ENCODE results near the gene NET1. TPM values are rescaled to one million over a fixed set of nuclear protein-coding genes. Genes with fewer than 3 reads are reported as not detected.
A peak's percentile ranks its signal among the peaks of the same experiment; 100 is the strongest.
"Not testable (repeated sequence)": the region's sequence is repeated elsewhere in the genome, so short reads cannot be mapped to it uniquely, and the experiment has no call there.

NET1 gene
- total RNA-seq, 1 donor from 2014 or later: 70.2 TPM

DNA sequence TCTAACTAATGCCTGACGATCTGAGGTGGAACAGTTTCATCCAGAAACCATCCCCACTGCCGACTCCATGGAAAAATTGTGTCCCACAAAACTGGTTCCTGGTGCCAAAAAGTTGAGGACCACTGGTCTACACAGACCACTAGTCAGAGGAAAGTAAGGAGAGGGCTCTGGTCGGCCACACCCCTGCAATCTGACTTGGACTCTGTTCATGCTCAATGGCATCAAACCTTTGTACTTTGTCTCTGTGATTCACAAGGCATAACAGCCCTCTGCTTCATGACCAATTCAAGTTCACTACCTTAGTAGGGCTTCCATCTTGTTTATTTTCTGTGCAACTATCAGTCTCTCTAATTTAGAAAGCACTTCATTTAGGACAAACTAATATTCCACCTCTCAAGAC lies 9.6 kb upstream of the NET1 start:
- no peak overlapping the region for H3K4me3 Mint-ChIP-seq
- no peaks in the 10 kb centered on the region for H3K4me1 Mint-ChIP-seq
- H3K9me3 Mint-ChIP-seq: peaks cover 2% of the 10 kb centered on the region
- peaks cover 12% of the 10 kb centered on the region for H3K27me3 Mint-ChIP-seq (ENCODE audit: low read depth)
- H3K27ac Mint-ChIP-seq (ENCODE audit: unreplicated experiment): no peak overlapping the region
- TF ChIP-seq, protein P1, sequence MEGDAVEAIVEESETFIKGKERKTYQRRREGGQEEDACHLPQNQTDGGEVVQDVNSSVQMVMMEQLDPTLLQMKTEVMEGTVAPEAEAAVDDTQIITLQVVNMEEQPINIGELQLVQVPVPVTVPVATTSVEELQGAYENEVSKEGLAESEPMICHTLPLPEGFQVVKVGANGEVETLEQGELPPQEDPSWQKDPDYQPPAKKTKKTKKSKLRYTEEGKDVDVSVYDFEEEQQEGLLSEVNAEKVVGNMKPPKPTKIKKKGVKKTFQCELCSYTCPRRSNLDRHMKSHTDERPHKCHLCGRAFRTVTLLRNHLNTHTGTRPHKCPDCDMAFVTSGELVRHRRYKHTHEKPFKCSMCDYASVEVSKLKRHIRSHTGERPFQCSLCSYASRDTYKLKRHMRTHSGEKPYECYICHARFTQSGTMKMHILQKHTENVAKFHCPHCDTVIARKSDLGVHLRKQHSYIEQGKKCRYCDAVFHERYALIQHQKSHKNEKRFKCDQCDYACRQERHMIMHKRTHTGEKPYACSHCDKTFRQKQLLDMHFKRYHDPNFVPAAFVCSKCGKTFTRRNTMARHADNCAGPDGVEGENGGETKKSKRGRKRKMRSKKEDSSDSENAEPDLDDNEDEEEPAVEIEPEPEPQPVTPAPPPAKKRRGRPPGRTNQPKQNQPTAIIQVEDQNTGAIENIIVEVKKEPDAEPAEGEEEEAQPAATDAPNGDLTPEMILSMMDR (conservative IDR thresholded peaks at IDR 0.05): no peak
- no peak for DNase-seq (ENCODE audit: low read depth, low spot score)
- no peaks in the 10 kb centered on the region for H3K36me3 Mint-ChIP-seq (ENCODE audit: low read depth)

DNA sequence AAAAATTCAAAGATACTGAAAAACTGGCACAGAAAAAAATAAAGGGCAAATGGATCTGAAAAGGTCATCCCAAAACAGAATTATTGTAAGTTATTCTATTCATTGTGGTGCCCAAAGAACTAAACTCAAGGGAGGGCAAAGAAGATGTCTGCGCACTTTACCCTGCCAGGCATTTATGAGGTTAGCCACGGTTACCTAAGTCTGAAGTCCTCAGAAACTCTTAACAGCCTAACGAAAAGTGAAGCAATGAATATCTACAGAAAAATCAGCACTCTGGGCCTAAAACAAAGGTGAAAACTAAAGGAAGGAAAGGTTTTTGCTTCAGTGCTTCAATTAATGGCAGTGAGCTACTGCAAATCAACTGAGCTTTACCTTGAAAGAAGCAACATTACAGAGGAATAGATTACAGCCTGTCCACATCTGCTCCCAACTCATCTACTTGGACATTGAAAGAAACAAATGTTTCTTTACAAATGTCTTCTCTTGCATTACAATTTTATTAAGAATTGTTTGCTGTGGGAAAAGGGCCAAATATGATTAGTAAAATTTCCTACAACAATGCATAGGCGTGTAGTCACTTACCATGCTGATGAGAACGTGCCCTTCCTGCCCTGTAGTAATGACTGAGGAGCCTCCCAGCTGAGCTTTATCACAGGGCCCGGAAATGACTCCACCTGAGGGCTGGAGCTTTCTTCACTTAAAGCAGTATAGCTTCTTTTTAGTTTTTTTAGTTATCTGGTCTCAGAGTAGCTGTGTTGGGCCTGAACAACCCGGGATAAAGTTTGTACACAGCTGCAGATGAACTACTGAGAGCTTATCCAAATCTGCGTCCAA lies 7.9 kb upstream of the NET1 start, which contains the start of gene TUBAL3:
TUBAL3 (minus strand) TSS at position 621 of the 834 bp plus-strand sequence; CDS start at position 585, 36 bp downstream.
- H3K27ac Mint-ChIP-seq (ENCODE audit: unreplicated experiment): no peak within 1 kb of the TSS
- DNase-seq (ENCODE audit: low read depth, low spot score): no peak
- peaks cover 14% of the 10 kb centered on the region for H3K27me3 Mint-ChIP-seq (ENCODE audit: low read depth)
- TF ChIP-seq, protein P1 (conservative IDR thresholded peaks at IDR 0.05): no peak
- H3K4me1 Mint-ChIP-seq: no peaks in the 10 kb centered on the region
- no peak within 1 kb of the TSS for H3K4me3 Mint-ChIP-seq
- peaks cover 2% of the 10 kb centered on the region for H3K36me3 Mint-ChIP-seq (ENCODE audit: low read depth)
- peaks cover 8% of the 10 kb centered on the region for H3K9me3 Mint-ChIP-seq

DNA sequence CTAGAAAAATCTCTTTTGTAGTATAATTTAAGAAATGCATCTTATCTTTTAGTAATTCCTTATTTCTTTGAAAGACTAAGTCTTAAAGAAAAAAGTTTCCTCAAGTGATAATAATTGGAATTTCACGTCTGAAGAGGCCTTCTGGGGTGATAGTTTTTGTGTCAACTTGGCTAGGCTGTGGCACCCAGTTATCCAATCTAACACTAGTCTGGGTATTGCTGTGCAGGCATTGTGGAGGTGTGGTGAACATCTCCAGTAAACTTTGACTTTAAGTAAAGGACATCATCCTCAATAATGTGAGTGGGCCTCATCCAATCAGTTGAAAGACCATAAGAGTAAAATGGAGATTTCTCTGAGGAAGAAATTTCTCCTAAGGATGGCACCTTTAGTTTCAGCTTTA lies 5.4 kb upstream of the NET1 start:
- H3K4me1 Mint-ChIP-seq: peaks cover under 1% of the 10 kb centered on the region
- H3K4me3 Mint-ChIP-seq: no peak overlapping the region
- no peak for DNase-seq (ENCODE audit: low read depth, low spot score)
- H3K36me3 Mint-ChIP-seq (ENCODE audit: low read depth): peaks cover 3% of the 10 kb centered on the region
- peaks cover 9% of the 10 kb centered on the region for H3K9me3 Mint-ChIP-seq
- peaks cover 10% of the 10 kb centered on the region for H3K27me3 Mint-ChIP-seq (ENCODE audit: low read depth)
- no peak overlapping the region for H3K27ac Mint-ChIP-seq (ENCODE audit: unreplicated experiment)
- TF ChIP-seq, protein P1 (conservative IDR thresholded peaks at IDR 0.05): no peak

DNA sequence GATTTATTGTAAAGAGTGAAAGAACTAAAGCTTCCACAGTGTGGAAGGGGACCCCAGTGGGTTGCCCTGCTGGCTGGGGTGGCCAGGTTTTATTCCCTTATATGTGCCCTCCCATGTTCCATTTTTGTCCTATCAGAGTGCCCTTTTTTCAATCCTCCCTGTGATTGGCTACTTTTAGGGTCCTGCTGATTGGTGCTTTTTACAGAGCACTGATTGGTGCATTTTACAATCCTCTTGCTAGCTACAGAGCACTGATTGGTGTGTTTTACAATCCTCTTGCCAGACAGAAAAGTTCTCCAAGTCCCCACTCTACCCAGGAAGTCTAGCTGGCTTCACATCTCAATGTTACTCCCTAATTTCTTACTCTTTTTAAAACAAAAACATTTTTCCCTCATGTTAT lies 1.6 kb upstream of the NET1 start:
- H3K4me1 Mint-ChIP-seq; H3K27ac Mint-ChIP-seq (ENCODE audit: unreplicated experiment); DNase-seq (ENCODE audit: low read depth, low spot score); H3K9me3 Mint-ChIP-seq; H3K27me3 Mint-ChIP-seq (ENCODE audit: low read depth); H3K36me3 Mint-ChIP-seq (ENCODE audit: low read depth): not testable (repeated sequence)
- peak overlapping the region; percentile 54 for H3K4me3 Mint-ChIP-seq

DNA sequence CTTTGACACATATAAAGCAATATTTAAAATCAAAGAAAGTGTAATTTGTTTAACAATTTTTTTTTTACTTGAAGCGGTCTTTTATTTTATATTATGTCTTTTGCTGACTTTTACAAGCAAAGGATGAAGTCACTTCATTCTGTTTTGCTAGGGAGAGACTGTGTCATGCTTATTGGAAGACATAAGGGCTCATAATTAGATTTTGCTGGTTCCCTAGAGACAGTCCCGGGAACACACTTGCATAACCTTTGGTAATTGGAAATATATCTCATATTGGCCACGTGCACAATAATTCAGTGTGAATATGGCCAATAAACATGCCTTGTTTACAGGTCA lies 448 bp upstream of the NET1 start:
- peaks cover 8% of the 10 kb centered on the region for H3K27me3 Mint-ChIP-seq (ENCODE audit: low read depth)
- H3K27ac Mint-ChIP-seq (ENCODE audit: unreplicated experiment): no peak overlapping the region
- H3K4me1 Mint-ChIP-seq: peaks cover 9% of the 10 kb centered on the region
- H3K9me3 Mint-ChIP-seq: peaks cover 9% of the 10 kb centered on the region
- TF ChIP-seq, protein P1 (conservative IDR thresholded peaks at IDR 0.05): no peak
- peak overlapping the region; percentile 87 for H3K4me3 Mint-ChIP-seq
- H3K36me3 Mint-ChIP-seq (ENCODE audit: low read depth): peaks cover 10% of the 10 kb centered on the region
- no peak for DNase-seq (ENCODE audit: low read depth, low spot score)

Data from neural crest cell (in vitro differentiated cells).